BE2C (cell line): ENCODE measurements around the gene CCDC102B.

Source experiments
- DNase-seq: peaks from one replicate; pipeline ENCODE4 v3.0.0-alpha.2; 2020
- H3K27me3 ChIP-seq: fragments of 250-450 bp; sonication (Bioruptor Pico); 2 replicates; pipeline ENCODE4 v1.5.1; 2020; ENCODE audit warnings: mild to moderate bottlenecking
- H3K36me3 ChIP-seq: fragments of 250-450 bp; sonication (Bioruptor Pico); 2 replicates; pipeline ENCODE4 v1.5.1; 2020; ENCODE audit warnings: mild to moderate bottlenecking
- H3K4me1 ChIP-seq: fragments of 250-450 bp; sonication (Bioruptor Pico); 2 replicates; pipeline ENCODE4 v1.5.1; 2020
- H3K4me3 ChIP-seq: 2 replicates; pipeline ENCODE4 v1.5.1; 2011; ENCODE audit warnings: low read depth, low read length
- H3K9me3 ChIP-seq: fragments of 250-450 bp; sonication (Bioruptor Pico); 2 replicates; pipeline ENCODE4 v1.5.1; 2020
- CTCF ChIP-seq: IDR thresholded peaks from 2 replicates; pipeline ENCODE4 v1.5.1; 2012; ENCODE audit warnings: mild to moderate bottlenecking, low read depth, low read length

CCDC102B gene

GRCh38 chr18:68803356-68803755, 5.5 kb downstream of the CCDC102B start:
- Histone ChIP-seq H3K27me3 (no peaks in the 10 kb centered on the region), H3K36me3 (no peaks in the 10 kb centered on the region), H3K9me3 (no peaks in the 10 kb centered on the region), H3K4me3 (no peak overlapping the region), H3K4me1 (no peaks in the 10 kb centered on the region)
- DNase-seq: no peak
- no peak for TF ChIP-seq CTCF

GRCh38 chr18:68817584-68817983, 19.7 kb downstream of the CCDC102B start:
- no peak overlapping the region for H3K4me3 ChIP-seq
- no peaks in the 10 kb centered on the region for H3K9me3 ChIP-seq
- H3K27me3 ChIP-seq: no peaks in the 10 kb centered on the region
- H3K4me1 ChIP-seq: no peaks in the 10 kb centered on the region
- no peak for DNase-seq
- no peaks in the 10 kb centered on the region for H3K36me3 ChIP-seq
- no peak for TF ChIP-seq CTCF

GRCh38 chr18:68818584-68818983, 20.7 kb downstream of the CCDC102B start:
- Histone ChIP-seq H3K36me3 (no peaks in the 10 kb centered on the region), H3K4me1 (no peaks in the 10 kb centered on the region), H3K9me3 (no peaks in the 10 kb centered on the region), H3K4me3 (no peak overlapping the region), H3K27me3 (no peaks in the 10 kb centered on the region)
- no peak for DNase-seq
- no peak for TF ChIP-seq CTCF

- no peaks in the 10 kb centered on the region for H3K27me3 ChIP-seq
- no peak for DNase-seq
- H3K4me1 ChIP-seq: no peaks in the 10 kb centered on the region
- no peaks in the 10 kb centered on the region for H3K36me3 ChIP-seq
- no peak overlapping the region for H3K4me3 ChIP-seq
- TF ChIP-seq CTCF: no peak
- no peaks in the 10 kb centered on the region for H3K9me3 ChIP-seq
Observed at GRCh38 chr18:68822926-68823325, 25.0 kb downstream of the CCDC102B start.

- no peak for DNase-seq
- Histone ChIP-seq H3K4me3 (no peak overlapping the region), H3K4me1 (no peaks in the 10 kb centered on the region), H3K27me3 (no peaks in the 10 kb centered on the region), H3K36me3 (no peaks in the 10 kb centered on the region), H3K9me3 (no peaks in the 10 kb centered on the region)
- TF ChIP-seq CTCF: no peak
Observed at GRCh38 chr18:68826121-68826520, 28.2 kb downstream of the CCDC102B start.

GRCh38 chr18:68830256-68831045, 32.6 kb downstream of the CCDC102B start:
- H3K27me3 ChIP-seq: no peaks in the 10 kb centered on the region
- H3K9me3 ChIP-seq: no peaks in the 10 kb centered on the region
- no peaks in the 10 kb centered on the region for H3K36me3 ChIP-seq
- no peak overlapping the region for H3K4me3 ChIP-seq
- no peak for DNase-seq
- H3K4me1 ChIP-seq: no peaks in the 10 kb centered on the region
- no peak for TF ChIP-seq CTCF
